ENCODE results near the gene TEX13C. TPM values are rescaled to one million over a fixed set of nuclear protein-coding genes. Genes with fewer than 3 reads are reported as not detected.

TEX13C gene
- total and polyA plus RNA-seq, 4 donors = not detected

DNA sequence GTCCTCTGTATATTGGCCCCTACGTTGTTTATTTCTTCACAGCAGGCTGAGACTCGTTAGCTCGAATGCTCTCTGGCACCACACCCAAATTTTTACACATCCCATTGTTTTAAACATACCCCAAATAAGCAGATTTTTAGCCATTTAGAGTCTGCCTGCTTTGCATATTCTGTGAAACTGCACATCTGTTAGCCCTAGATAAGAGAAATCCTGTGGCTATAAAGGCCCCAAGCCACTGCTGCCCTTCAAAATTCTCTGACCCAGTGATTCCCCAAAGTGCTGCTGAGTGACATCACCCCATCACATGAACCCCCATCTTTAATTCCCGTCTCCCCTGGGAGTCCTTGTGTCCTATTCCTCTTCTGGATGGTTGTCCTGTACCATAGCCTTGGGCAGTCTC is 20.8 kb downstream of the TEX13C start:
- H3K4me3 ChIP-seq (ENCODE audit: low read depth in 1 of 3, low read length in 3 of 3) = no peak overlapping the region
- H3K27ac ChIP-seq (ENCODE audit: low read depth in 1 of 2, low read length in 2 of 2) = no peak overlapping the region
- no peaks in the 10 kb centered on the region for H3K4me1 ChIP-seq (ENCODE audit: control insufficient read depth in 4 of 4, insufficient read depth in 4 of 4, low read length in 3 of 4)
- H3K9me3 ChIP-seq (ENCODE audit: control insufficient read depth in 4 of 4, low read length in 3 of 4) = peaks cover 0 to 3% (median 1%) of the 10 kb centered on the region in 4 donors
- no peak overlapping the region for H3K9ac ChIP-seq (ENCODE audit: low read depth in 1 of 2, low read length in 2 of 2)
- H3K27me3 ChIP-seq (ENCODE audit: control insufficient read depth in 4 of 4, insufficient read depth in 4 of 4, low read length in 3 of 4) = no peaks in the 10 kb centered on the region
- TF ChIP-seq HNF4G (IDR thresholded peaks at IDR 0.05) = no peak
- TF ChIP-seq FOXA2 (IDR thresholded peaks at IDR 0.05) = no peak
- TF ChIP-seq RAD21 (IDR thresholded peaks at IDR 0.05) = no peak
- TF ChIP-seq SP1 (IDR thresholded peaks at IDR 0.05) = no peak
- no peak for TF ChIP-seq JUND (IDR thresholded peaks at IDR 0.05)
- no peak for TF ChIP-seq TAF1 (conservative IDR thresholded peaks at IDR 0.05)
- 59% methylated on average over 4 of the region's 4 CpGs for WGBS
- H3K36me3 ChIP-seq (ENCODE audit: control insufficient read depth in 4 of 4, insufficient read depth in 3 of 4, low read depth in 1 of 4, low read length in 3 of 4) = no peaks in the 10 kb centered on the region
- no peak for DNase-seq (ENCODE audit: low spot score)

DNA sequence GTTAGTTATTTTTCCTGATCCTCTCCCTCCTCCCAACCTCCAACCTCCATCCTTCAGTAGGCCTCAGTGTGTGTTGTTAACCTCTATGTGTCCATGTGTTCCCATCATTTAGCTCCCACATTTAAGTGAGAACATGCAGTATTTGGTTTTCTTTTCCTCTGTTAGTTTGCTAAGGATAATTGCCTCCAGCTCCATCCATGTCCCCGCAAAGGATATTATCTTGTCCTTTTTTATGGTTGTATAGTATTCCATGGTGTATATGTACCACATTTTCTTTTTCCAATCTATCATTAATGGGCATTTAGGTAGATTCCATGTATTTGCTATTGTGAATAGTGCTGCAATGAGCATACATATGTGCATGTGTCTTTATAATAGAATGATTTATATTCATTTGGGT is 54.5 kb downstream of the TEX13C start:
- no peaks in the 10 kb centered on the region for H3K4me1 ChIP-seq (ENCODE audit: control insufficient read depth in 4 of 4, insufficient read depth in 4 of 4, low read length in 3 of 4)
- no peak overlapping the region for H3K27ac ChIP-seq (ENCODE audit: low read depth in 1 of 2, low read length in 2 of 2)
- DNase-seq (ENCODE audit: low spot score) = no peak
- H3K9ac ChIP-seq (ENCODE audit: low read depth in 1 of 2, low read length in 2 of 2) = no peak overlapping the region
- H3K4me3 ChIP-seq (ENCODE audit: low read depth in 1 of 3, low read length in 3 of 3) = no peak overlapping the region
- H3K36me3 ChIP-seq (ENCODE audit: control insufficient read depth in 4 of 4, insufficient read depth in 3 of 4, low read depth in 1 of 4, low read length in 3 of 4) = no peaks in the 10 kb centered on the region
- TF ChIP-seq, protein P1, sequence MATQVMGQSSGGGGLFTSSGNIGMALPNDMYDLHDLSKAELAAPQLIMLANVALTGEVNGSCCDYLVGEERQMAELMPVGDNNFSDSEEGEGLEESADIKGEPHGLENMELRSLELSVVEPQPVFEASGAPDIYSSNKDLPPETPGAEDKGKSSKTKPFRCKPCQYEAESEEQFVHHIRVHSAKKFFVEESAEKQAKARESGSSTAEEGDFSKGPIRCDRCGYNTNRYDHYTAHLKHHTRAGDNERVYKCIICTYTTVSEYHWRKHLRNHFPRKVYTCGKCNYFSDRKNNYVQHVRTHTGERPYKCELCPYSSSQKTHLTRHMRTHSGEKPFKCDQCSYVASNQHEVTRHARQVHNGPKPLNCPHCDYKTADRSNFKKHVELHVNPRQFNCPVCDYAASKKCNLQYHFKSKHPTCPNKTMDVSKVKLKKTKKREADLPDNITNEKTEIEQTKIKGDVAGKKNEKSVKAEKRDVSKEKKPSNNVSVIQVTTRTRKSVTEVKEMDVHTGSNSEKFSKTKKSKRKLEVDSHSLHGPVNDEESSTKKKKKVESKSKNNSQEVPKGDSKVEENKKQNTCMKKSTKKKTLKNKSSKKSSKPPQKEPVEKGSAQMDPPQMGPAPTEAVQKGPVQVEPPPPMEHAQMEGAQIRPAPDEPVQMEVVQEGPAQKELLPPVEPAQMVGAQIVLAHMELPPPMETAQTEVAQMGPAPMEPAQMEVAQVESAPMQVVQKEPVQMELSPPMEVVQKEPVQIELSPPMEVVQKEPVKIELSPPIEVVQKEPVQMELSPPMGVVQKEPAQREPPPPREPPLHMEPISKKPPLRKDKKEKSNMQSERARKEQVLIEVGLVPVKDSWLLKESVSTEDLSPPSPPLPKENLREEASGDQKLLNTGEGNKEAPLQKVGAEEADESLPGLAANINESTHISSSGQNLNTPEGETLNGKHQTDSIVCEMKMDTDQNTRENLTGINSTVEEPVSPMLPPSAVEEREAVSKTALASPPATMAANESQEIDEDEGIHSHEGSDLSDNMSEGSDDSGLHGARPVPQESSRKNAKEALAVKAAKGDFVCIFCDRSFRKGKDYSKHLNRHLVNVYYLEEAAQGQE (IDR thresholded peaks at IDR 0.05) = no peak
- TF ChIP-seq NR2F2 (IDR thresholded peaks at IDR 0.05) (no peak), FOXA1 (IDR thresholded peaks at IDR 0.05) (no peak), GABPA (IDR thresholded peaks at IDR 0.05 in 1 of 2, conservative IDR thresholded peaks at IDR 0.05 in 1 of 2) (no peak), JUND (IDR thresholded peaks at IDR 0.05) (no peak), HNF4A (conservative IDR thresholded peaks at IDR 0.05) (no peak), EGR1 (IDR thresholded peaks at IDR 0.05; ENCODE audit: low read depth in 2 of 2) (no peak), FOXA2 (IDR thresholded peaks at IDR 0.05) (no peak), RAD21 (IDR thresholded peaks at IDR 0.05) (no peak), TAF1 (conservative IDR thresholded peaks at IDR 0.05) (no peak), YY1 (IDR thresholded peaks at IDR 0.05) (no peak)
- TF ChIP-seq, protein P2, sequence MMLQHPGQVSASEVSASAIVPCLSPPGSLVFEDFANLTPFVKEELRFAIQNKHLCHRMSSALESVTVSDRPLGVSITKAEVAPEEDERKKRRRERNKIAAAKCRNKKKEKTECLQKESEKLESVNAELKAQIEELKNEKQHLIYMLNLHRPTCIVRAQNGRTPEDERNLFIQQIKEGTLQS (IDR thresholded peaks at IDR 0.05) = no peak
- TF ChIP-seq, protein P3, sequence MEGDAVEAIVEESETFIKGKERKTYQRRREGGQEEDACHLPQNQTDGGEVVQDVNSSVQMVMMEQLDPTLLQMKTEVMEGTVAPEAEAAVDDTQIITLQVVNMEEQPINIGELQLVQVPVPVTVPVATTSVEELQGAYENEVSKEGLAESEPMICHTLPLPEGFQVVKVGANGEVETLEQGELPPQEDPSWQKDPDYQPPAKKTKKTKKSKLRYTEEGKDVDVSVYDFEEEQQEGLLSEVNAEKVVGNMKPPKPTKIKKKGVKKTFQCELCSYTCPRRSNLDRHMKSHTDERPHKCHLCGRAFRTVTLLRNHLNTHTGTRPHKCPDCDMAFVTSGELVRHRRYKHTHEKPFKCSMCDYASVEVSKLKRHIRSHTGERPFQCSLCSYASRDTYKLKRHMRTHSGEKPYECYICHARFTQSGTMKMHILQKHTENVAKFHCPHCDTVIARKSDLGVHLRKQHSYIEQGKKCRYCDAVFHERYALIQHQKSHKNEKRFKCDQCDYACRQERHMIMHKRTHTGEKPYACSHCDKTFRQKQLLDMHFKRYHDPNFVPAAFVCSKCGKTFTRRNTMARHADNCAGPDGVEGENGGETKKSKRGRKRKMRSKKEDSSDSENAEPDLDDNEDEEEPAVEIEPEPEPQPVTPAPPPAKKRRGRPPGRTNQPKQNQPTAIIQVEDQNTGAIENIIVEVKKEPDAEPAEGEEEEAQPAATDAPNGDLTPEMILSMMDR (IDR thresholded peaks at IDR 0.05; ENCODE audit: low read depth, low read length, missing input control) = no peak
- TF ChIP-seq, protein P4, sequence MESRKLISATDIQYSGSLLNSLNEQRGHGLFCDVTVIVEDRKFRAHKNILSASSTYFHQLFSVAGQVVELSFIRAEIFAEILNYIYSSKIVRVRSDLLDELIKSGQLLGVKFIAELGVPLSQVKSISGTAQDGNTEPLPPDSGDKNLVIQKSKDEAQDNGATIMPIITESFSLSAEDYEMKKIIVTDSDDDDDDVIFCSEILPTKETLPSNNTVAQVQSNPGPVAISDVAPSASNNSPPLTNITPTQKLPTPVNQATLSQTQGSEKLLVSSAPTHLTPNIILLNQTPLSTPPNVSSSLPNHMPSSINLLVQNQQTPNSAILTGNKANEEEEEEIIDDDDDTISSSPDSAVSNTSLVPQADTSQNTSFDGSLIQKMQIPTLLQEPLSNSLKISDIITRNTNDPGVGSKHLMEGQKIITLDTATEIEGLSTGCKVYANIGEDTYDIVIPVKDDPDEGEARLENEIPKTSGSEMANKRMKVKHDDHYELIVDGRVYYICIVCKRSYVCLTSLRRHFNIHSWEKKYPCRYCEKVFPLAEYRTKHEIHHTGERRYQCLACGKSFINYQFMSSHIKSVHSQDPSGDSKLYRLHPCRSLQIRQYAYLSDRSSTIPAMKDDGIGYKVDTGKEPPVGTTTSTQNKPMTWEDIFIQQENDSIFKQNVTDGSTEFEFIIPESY (IDR thresholded peaks at IDR 0.05) = no peak
- 89% methylated on average over 1 of the region's 1 CpG for WGBS
- H3K27me3 ChIP-seq (ENCODE audit: control insufficient read depth in 4 of 4, insufficient read depth in 4 of 4, low read length in 3 of 4) = peaks cover 0 to 3% (median 0%) of the 10 kb centered on the region in 4 donors
- H3K9me3 ChIP-seq (ENCODE audit: control insufficient read depth in 4 of 4, low read length in 3 of 4) = no peaks in the 10 kb centered on the region
